Stimulated activated CD4-positive, alpha-beta T cell treated with anti-CD3 and anti-CD28 coated beads, Interleukin-2, amount 100 ng/mL, for 48 hours (primary cell): ENCODE measurements around the gene IRX5.

Experiments
- DNase-seq, 2 donors: peaks; one replicate each; pipeline ENCODE4 v3.0.0-alpha.2; 2020

Gene IRX5

GRCh38 chr16:54931120-54932014 is 702 bp downstream of the IRX5 start:
- DNase-seq = no peak

GRCh38 chr16:54932021-54932660 is 1.5 kb downstream of the IRX5 start:
- no peak for DNase-seq

- no peak for DNase-seq
These were observed 2.1 kb downstream of the IRX5 start for GRCh38 chr16:54932737-54933254.

- DNase-seq = no peak
These were observed 2.8 kb downstream of the IRX5 start for GRCh38 chr16:54933281-54934011.

- no peak for DNase-seq
These were observed 4.0 kb downstream of the IRX5 start for GRCh38 chr16:54934481-54935265.

GRCh38 chr16:54935266-54935968 is 4.8 kb downstream of the IRX5 start:
- no peak for DNase-seq

- DNase-seq = no peak
These were observed 5.7 kb downstream of the IRX5 start for GRCh38 chr16:54936201-54936978.

- no peak for DNase-seq
These were observed 6.5 kb downstream of the IRX5 start for GRCh38 chr16:54936979-54937670.

GRCh38 chr16:54937671-54938211 is 7.1 kb downstream of the IRX5 start:
- no peak for DNase-seq

GRCh38 chr16:54938212-54939028 is 7.8 kb downstream of the IRX5 start:
- DNase-seq = no peak

GRCh38 chr16:54939029-54939346 is 8.3 kb downstream of the IRX5 start:
- DNase-seq = no peak

- no peak for DNase-seq
These were observed 9.0 kb downstream of the IRX5 start for GRCh38 chr16:54939510-54940278.

GRCh38 chr16:54940279-54940604 is 9.6 kb downstream of the IRX5 start:
- DNase-seq = no peak

- DNase-seq = no peak
These were observed 11.8 kb downstream of the IRX5 start for GRCh38 chr16:54942353-54942943.

GRCh38 chr16:54944002-54944401 is 13.3 kb downstream of the IRX5 start:
- DNase-seq = no peak

GRCh38 chr16:54945063-54945462 is 14.4 kb downstream of the IRX5 start:
- no peak for DNase-seq

- no peak for DNase-seq
These were observed 16.2 kb downstream of the IRX5 start for GRCh38 chr16:54946909-54947308.

GRCh38 chr16:54947616-54948015 is 17.0 kb downstream of the IRX5 start:
- DNase-seq = no peak
